ENCODE results near the gene DNAAF5.
A peak's percentile ranks its signal among the peaks of the same experiment; 100 is the strongest.

Gene DNAAF5

GRCh38 chr7:707296-708000 lies 19.1 kb upstream of the DNAAF5 start:
- Histone ChIP-seq H3K4me2 (ENCODE audit: insufficient read depth, low read length, poor library complexity, severe bottlenecking) (no peak overlapping the region), H2BK12ac (ENCODE audit: low read length) (peak overlapping the region; percentile 2), H2AFZ (ENCODE audit: low read length) (no peak overlapping the region), H3K9ac (ENCODE audit: low read depth, low read length, poor library complexity) (no peak overlapping the region), H3K36me3 (replicated peaks in 1 of 2; ENCODE audit: control insufficient read depth in 2 of 2, insufficient read depth in 2 of 2, low read length in 2 of 2) (peaks cover 0 to 2% of the 10 kb centered on the region in 2 donors), H3K4ac (ENCODE audit: low read length) (no peak overlapping the region), H3K4me3 (ENCODE audit: low read length in 2 of 2) (no peak overlapping the region), H3K27me3 (ENCODE audit: control insufficient read depth in 3 of 3, insufficient read depth in 3 of 3, low read depth in 1 of 3, low read length in 3 of 3) (no peaks in the 10 kb centered on the region), H3K23ac (ENCODE audit: low read depth, low read length, poor library complexity) (no peak overlapping the region), H2BK5ac (ENCODE audit: low read length) (no peak overlapping the region), H4K8ac (ENCODE audit: low read depth, low read length) (no peak overlapping the region), H3K18ac (ENCODE audit: low read length) (no peak overlapping the region), H4K91ac (ENCODE audit: low read depth, low read length, poor library complexity) (no peak overlapping the region), H3K14ac (ENCODE audit: low read length) (no peak overlapping the region), H2AK5ac (ENCODE audit: low read depth, low read length) (no peak overlapping the region), H3K9me3 (replicated peaks in 1 of 2; ENCODE audit: control insufficient read depth in 2 of 2, insufficient read depth in 1 of 2, low read depth in 1 of 2, low read length in 2 of 2) (peaks cover 2 to 3% of the 10 kb centered on the region in 2 donors), H3K27ac (replicated peaks; ENCODE audit: low read length) (no peak overlapping the region), H3K79me1 (ENCODE audit: low read depth, low read length) (peaks cover 1% of the 10 kb centered on the region), H2BK120ac (ENCODE audit: low read depth, low read length) (no peak overlapping the region), H3K4me1 (ENCODE audit: control insufficient read depth in 2 of 2, insufficient read depth in 1 of 2, low read depth in 1 of 2, low read length in 2 of 2) (no peaks in the 10 kb centered on the region), H2BK15ac (ENCODE audit: low read length) (no peak overlapping the region)
- WGBS, 2 donors (ENCODE audit: extremely low coverage in 2 of 2, insufficient read length in 2 of 2, insufficient replicate concordance in 1 of 2): no CpG with 5 or more reads among the region's 17 CpGs
- no peak for DNase-seq (ENCODE audit: low spot score)

GRCh38 chr7:710161-710560 lies 16.3 kb upstream of the DNAAF5 start:
- DNase-seq (ENCODE audit: low spot score): no peak
- no peak overlapping the region for H2AK5ac ChIP-seq (ENCODE audit: low read depth, low read length)
- H3K36me3 ChIP-seq (replicated peaks in 1 of 2; ENCODE audit: control insufficient read depth in 2 of 2, insufficient read depth in 2 of 2, low read length in 2 of 2): no peaks in the 10 kb centered on the region
- H3K27ac ChIP-seq (replicated peaks; ENCODE audit: low read length): no peak overlapping the region
- peaks cover 0 to 5% of the 10 kb centered on the region in 2 donors for H3K4me1 ChIP-seq (ENCODE audit: control insufficient read depth in 2 of 2, insufficient read depth in 1 of 2, low read depth in 1 of 2, low read length in 2 of 2)
- H2BK5ac ChIP-seq (ENCODE audit: low read length): no peak overlapping the region
- no peak overlapping the region for H3K4me2 ChIP-seq (ENCODE audit: insufficient read depth, low read length, poor library complexity, severe bottlenecking)
- peaks cover 0 to 3% (median 0%) of the 10 kb centered on the region in 3 experiments for H3K27me3 ChIP-seq (ENCODE audit: control insufficient read depth in 3 of 3, insufficient read depth in 3 of 3, low read depth in 1 of 3, low read length in 3 of 3)
- no peak overlapping the region for H2BK12ac ChIP-seq (ENCODE audit: low read length)
- peaks cover 1% of the 10 kb centered on the region for H3K79me1 ChIP-seq (ENCODE audit: low read depth, low read length)
- no peak overlapping the region for H3K4me3 ChIP-seq (ENCODE audit: low read length in 2 of 2)
- H2BK120ac ChIP-seq (ENCODE audit: low read depth, low read length): no peak overlapping the region
- WGBS, 2 donors (ENCODE audit: extremely low coverage in 2 of 2, insufficient read length in 2 of 2, insufficient replicate concordance in 1 of 2): no CpG with 5 or more reads among the region's 14 CpGs
- H3K4ac ChIP-seq (ENCODE audit: low read length): no peak overlapping the region
- H4K91ac ChIP-seq (ENCODE audit: low read depth, low read length, poor library complexity): no peak overlapping the region
- no peak overlapping the region for H3K9ac ChIP-seq (ENCODE audit: low read depth, low read length, poor library complexity)
- H2BK15ac ChIP-seq (ENCODE audit: low read length): no peak overlapping the region
- H3K9me3 ChIP-seq (replicated peaks in 1 of 2; ENCODE audit: control insufficient read depth in 2 of 2, insufficient read depth in 1 of 2, low read depth in 1 of 2, low read length in 2 of 2): no peaks in the 10 kb centered on the region
- H4K8ac ChIP-seq (ENCODE audit: low read depth, low read length): no peak overlapping the region
- H3K23ac ChIP-seq (ENCODE audit: low read depth, low read length, poor library complexity): no peak overlapping the region
- H2AFZ ChIP-seq (ENCODE audit: low read length): no peak overlapping the region
- no peak overlapping the region for H3K18ac ChIP-seq (ENCODE audit: low read length)
- no peak overlapping the region for H3K14ac ChIP-seq (ENCODE audit: low read length)

GRCh38 chr7:711093-711921 lies 15.2 kb upstream of the DNAAF5 start:
- Histone ChIP-seq H3K18ac (ENCODE audit: low read length) (peak overlapping the region; percentile 96), H2BK15ac (ENCODE audit: low read length) (peak overlapping the region; percentile 58), H4K91ac (ENCODE audit: low read depth, low read length, poor library complexity) (peak overlapping the region; percentile 43), H2AK5ac (ENCODE audit: low read depth, low read length) (peak overlapping the region; percentile 98), H3K14ac (ENCODE audit: low read length) (peak overlapping the region; percentile 31), H2BK12ac (ENCODE audit: low read length) (peak overlapping the region; percentile 97), H3K27ac (replicated peaks; ENCODE audit: low read length) (no peak overlapping the region), H3K4me2 (ENCODE audit: insufficient read depth, low read length, poor library complexity, severe bottlenecking) (peak overlapping the region; percentile 77), H2BK5ac (ENCODE audit: low read length) (no peak overlapping the region), H3K27me3 (ENCODE audit: control insufficient read depth in 3 of 3, insufficient read depth in 3 of 3, low read depth in 1 of 3, low read length in 3 of 3) (peaks cover 0 to 3% (median 0%) of the 10 kb centered on the region in 3 experiments), H3K9ac (ENCODE audit: low read depth, low read length, poor library complexity) (peak overlapping the region; percentile 78), H3K4ac (ENCODE audit: low read length) (peak overlapping the region; percentile 37), H3K36me3 (replicated peaks in 1 of 2; ENCODE audit: control insufficient read depth in 2 of 2, insufficient read depth in 2 of 2, low read length in 2 of 2) (no peaks in the 10 kb centered on the region), H2AFZ (ENCODE audit: low read length) (peak overlapping the region; percentile 81), H3K23ac (ENCODE audit: low read depth, low read length, poor library complexity) (peak overlapping the region; percentile 85), H3K79me1 (ENCODE audit: low read depth, low read length) (peaks cover 1% of the 10 kb centered on the region), H2BK120ac (ENCODE audit: low read depth, low read length) (peak overlapping the region; percentile 81), H4K8ac (ENCODE audit: low read depth, low read length) (no peak overlapping the region), H3K9me3 (replicated peaks in 1 of 2; ENCODE audit: control insufficient read depth in 2 of 2, insufficient read depth in 1 of 2, low read depth in 1 of 2, low read length in 2 of 2) (no peaks in the 10 kb centered on the region), H3K4me1 (ENCODE audit: control insufficient read depth in 2 of 2, insufficient read depth in 1 of 2, low read depth in 1 of 2, low read length in 2 of 2) (peaks cover 0 to 5% of the 10 kb centered on the region in 2 donors), H3K4me3 (ENCODE audit: low read length in 2 of 2) (peak overlapping the region in 1 of 2 donors; percentile 81)
- WGBS, 2 donors (ENCODE audit: extremely low coverage in 2 of 2, insufficient read length in 2 of 2, insufficient replicate concordance in 1 of 2): no CpG with 5 or more reads among the region's 45 CpGs
- DNase-seq (ENCODE audit: low spot score): no peak

- H3K27ac ChIP-seq (replicated peaks; ENCODE audit: low read length): no peak overlapping the region
- H3K4ac ChIP-seq (ENCODE audit: low read length): peak overlapping the region; percentile 37
- peak overlapping the region; percentile 81 for H2BK120ac ChIP-seq (ENCODE audit: low read depth, low read length)
- H2AK5ac ChIP-seq (ENCODE audit: low read depth, low read length): peak overlapping the region; percentile 98
- peak overlapping the region; percentile 96 for H3K18ac ChIP-seq (ENCODE audit: low read length)
- DNase-seq (ENCODE audit: low spot score): no peak
- peak overlapping the region; percentile 31 to 81 for H3K4me3 ChIP-seq (ENCODE audit: low read length in 2 of 2)
- H4K8ac ChIP-seq (ENCODE audit: low read depth, low read length): no peak overlapping the region
- peak overlapping the region; percentile 21 for H3K14ac ChIP-seq (ENCODE audit: low read length)
- no peak overlapping the region for H2BK15ac ChIP-seq (ENCODE audit: low read length)
- no peak overlapping the region for H2BK5ac ChIP-seq (ENCODE audit: low read length)
- no peak overlapping the region for H3K23ac ChIP-seq (ENCODE audit: low read depth, low read length, poor library complexity)
- H3K9ac ChIP-seq (ENCODE audit: low read depth, low read length, poor library complexity): peak overlapping the region; percentile 78
- H3K4me2 ChIP-seq (ENCODE audit: insufficient read depth, low read length, poor library complexity, severe bottlenecking): peak overlapping the region; percentile 77
- no peaks in the 10 kb centered on the region for H3K36me3 ChIP-seq (replicated peaks in 1 of 2; ENCODE audit: control insufficient read depth in 2 of 2, insufficient read depth in 2 of 2, low read length in 2 of 2)
- peaks cover 0 to 5% of the 10 kb centered on the region in 2 donors for H3K4me1 ChIP-seq (ENCODE audit: control insufficient read depth in 2 of 2, insufficient read depth in 1 of 2, low read depth in 1 of 2, low read length in 2 of 2)
- H4K91ac ChIP-seq (ENCODE audit: low read depth, low read length, poor library complexity): no peak overlapping the region
- no CpG with 5 or more reads among the region's 44 CpGs for WGBS, 2 donors (ENCODE audit: extremely low coverage in 2 of 2, insufficient read length in 2 of 2, insufficient replicate concordance in 1 of 2)
- H2BK12ac ChIP-seq (ENCODE audit: low read length): no peak overlapping the region
- H3K9me3 ChIP-seq (replicated peaks in 1 of 2; ENCODE audit: control insufficient read depth in 2 of 2, insufficient read depth in 1 of 2, low read depth in 1 of 2, low read length in 2 of 2): no peaks in the 10 kb centered on the region
- H3K27me3 ChIP-seq (ENCODE audit: control insufficient read depth in 3 of 3, insufficient read depth in 3 of 3, low read depth in 1 of 3, low read length in 3 of 3): peaks cover 0 to 3% (median 0%) of the 10 kb centered on the region in 3 experiments
- peaks cover 1% of the 10 kb centered on the region for H3K79me1 ChIP-seq (ENCODE audit: low read depth, low read length)
- H2AFZ ChIP-seq (ENCODE audit: low read length): peak overlapping the region; percentile 81
Observed at GRCh38 chr7:711922-712380, 14.5 kb upstream of the DNAAF5 start.

Data from neuronal stem cell (in vitro differentiated cells).